ENCODE data around the gene SMTNL1.

- no peak for TF ChIP-seq POLR2A (IDR thresholded peaks at IDR 0.05)
- no peak for TF ChIP-seq CTCF (IDR thresholded peaks at IDR 0.05)
- no peak for TF ChIP-seq POLR2AphosphoS5 (IDR thresholded peaks at IDR 0.05)
- TF ChIP-seq EP300 (IDR thresholded peaks at IDR 0.05; ENCODE audit: low read depth): no peak
Measured at GRCh38 chr11:57574061-57574460, 36.7 kb downstream of the SMTNL1 start.
